ENCODE measurements around the gene PHGDH. TPM values are rescaled to one million over a fixed set of nuclear protein-coding genes. Genes with fewer than 3 reads are reported as not detected.
"Not testable (repeated sequence)": the region's sequence is repeated elsewhere in the genome, so short reads cannot be mapped to it uniquely, and the experiment has no call there.

Gene PHGDH
- total RNA-seq, 1 donor from 2014 or later, result 452 TPM

DNA sequence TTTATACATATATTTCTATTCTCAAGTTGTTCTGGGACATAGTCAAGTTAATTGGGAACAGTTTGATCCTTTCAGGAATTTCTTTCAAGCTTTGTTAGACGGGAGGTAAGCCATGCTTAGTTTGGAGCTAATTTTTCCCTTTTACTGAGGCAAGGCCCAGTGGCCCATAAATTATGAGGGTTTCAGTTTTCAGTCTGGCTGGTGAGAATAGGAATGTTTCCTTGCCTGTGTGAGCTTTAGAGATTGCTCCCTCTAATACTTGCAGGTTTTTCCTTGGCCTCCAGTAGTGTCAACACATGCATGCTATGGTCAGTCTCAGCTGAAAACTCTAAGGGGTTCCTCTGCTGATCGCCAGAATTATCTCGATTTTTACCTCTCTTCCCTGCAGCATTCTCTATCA lies 14.1 kb upstream of the PHGDH start:
- Mint-ChIP-seq H3K27ac (no peak overlapping the region), H3K4me3 (ENCODE audit: low read depth) (no peak overlapping the region), H3K27me3 (no peaks in the 10 kb centered on the region), H3K36me3 (ENCODE audit: insufficient read depth) (peaks cover 4% of the 10 kb centered on the region), H3K4me1 (ENCODE audit: low read depth) (no peaks in the 10 kb centered on the region), H3K9me3 (ENCODE audit: low read depth) (peaks cover 21% of the 10 kb centered on the region)
- TF ChIP-seq, protein P1, sequence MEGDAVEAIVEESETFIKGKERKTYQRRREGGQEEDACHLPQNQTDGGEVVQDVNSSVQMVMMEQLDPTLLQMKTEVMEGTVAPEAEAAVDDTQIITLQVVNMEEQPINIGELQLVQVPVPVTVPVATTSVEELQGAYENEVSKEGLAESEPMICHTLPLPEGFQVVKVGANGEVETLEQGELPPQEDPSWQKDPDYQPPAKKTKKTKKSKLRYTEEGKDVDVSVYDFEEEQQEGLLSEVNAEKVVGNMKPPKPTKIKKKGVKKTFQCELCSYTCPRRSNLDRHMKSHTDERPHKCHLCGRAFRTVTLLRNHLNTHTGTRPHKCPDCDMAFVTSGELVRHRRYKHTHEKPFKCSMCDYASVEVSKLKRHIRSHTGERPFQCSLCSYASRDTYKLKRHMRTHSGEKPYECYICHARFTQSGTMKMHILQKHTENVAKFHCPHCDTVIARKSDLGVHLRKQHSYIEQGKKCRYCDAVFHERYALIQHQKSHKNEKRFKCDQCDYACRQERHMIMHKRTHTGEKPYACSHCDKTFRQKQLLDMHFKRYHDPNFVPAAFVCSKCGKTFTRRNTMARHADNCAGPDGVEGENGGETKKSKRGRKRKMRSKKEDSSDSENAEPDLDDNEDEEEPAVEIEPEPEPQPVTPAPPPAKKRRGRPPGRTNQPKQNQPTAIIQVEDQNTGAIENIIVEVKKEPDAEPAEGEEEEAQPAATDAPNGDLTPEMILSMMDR (IDR thresholded peaks at IDR 0.05; ENCODE audit: unreplicated experiment), result no peak
- no peak for DNase-seq (ENCODE audit: low spot score, unreplicated experiment)

GRCh38 chr1:119700326-119700725 lies 11.4 kb upstream of the PHGDH start:
- H3K27ac Mint-ChIP-seq, result no peak overlapping the region
- H3K4me1 Mint-ChIP-seq (ENCODE audit: low read depth), result no peaks in the 10 kb centered on the region
- peaks cover 25% of the 10 kb centered on the region for H3K9me3 Mint-ChIP-seq (ENCODE audit: low read depth)
- TF ChIP-seq, protein P1 (IDR thresholded peaks at IDR 0.05; ENCODE audit: unreplicated experiment), result no peak
- no peak for DNase-seq (ENCODE audit: low spot score, unreplicated experiment)
- H3K27me3 Mint-ChIP-seq, result no peaks in the 10 kb centered on the region
- peaks cover 4% of the 10 kb centered on the region for H3K36me3 Mint-ChIP-seq (ENCODE audit: insufficient read depth)
- H3K4me3 Mint-ChIP-seq (ENCODE audit: low read depth), result no peak overlapping the region

- no peak overlapping the region for H3K4me3 Mint-ChIP-seq (ENCODE audit: low read depth)
- peaks cover 4% of the 10 kb centered on the region for H3K36me3 Mint-ChIP-seq (ENCODE audit: insufficient read depth)
- H3K9me3 Mint-ChIP-seq (ENCODE audit: low read depth), result peaks cover 28% of the 10 kb centered on the region
- DNase-seq (ENCODE audit: low spot score, unreplicated experiment), result no peak
- no peaks in the 10 kb centered on the region for H3K27me3 Mint-ChIP-seq
- TF ChIP-seq, protein P1 (IDR thresholded peaks at IDR 0.05; ENCODE audit: unreplicated experiment), result no peak
- H3K27ac Mint-ChIP-seq, result no peak overlapping the region
- H3K4me1 Mint-ChIP-seq (ENCODE audit: low read depth), result no peaks in the 10 kb centered on the region
These were observed 10.1 kb upstream of the PHGDH start for GRCh38 chr1:119701659-119702058.

GRCh38 chr1:119702384-119702783 lies 9.3 kb upstream of the PHGDH start:
- TF ChIP-seq, protein P1 (IDR thresholded peaks at IDR 0.05; ENCODE audit: unreplicated experiment), result no peak
- DNase-seq (ENCODE audit: low spot score, unreplicated experiment), result no peak
- H3K27me3 Mint-ChIP-seq, result no peaks in the 10 kb centered on the region
- peaks cover 28% of the 10 kb centered on the region for H3K9me3 Mint-ChIP-seq (ENCODE audit: low read depth)
- no peak overlapping the region for H3K27ac Mint-ChIP-seq
- no peak overlapping the region for H3K4me3 Mint-ChIP-seq (ENCODE audit: low read depth)
- H3K36me3 Mint-ChIP-seq (ENCODE audit: insufficient read depth), result peaks cover 4% of the 10 kb centered on the region
- no peaks in the 10 kb centered on the region for H3K4me1 Mint-ChIP-seq (ENCODE audit: low read depth)

- Mint-ChIP-seq H3K4me3 (ENCODE audit: low read depth) (no peak overlapping the region), H3K27me3 (no peaks in the 10 kb centered on the region), H3K36me3 (ENCODE audit: insufficient read depth) (peaks cover 4% of the 10 kb centered on the region), H3K9me3 (ENCODE audit: low read depth) (peaks cover 28% of the 10 kb centered on the region), H3K27ac (no peak overlapping the region), H3K4me1 (ENCODE audit: low read depth) (no peaks in the 10 kb centered on the region)
- DNase-seq (ENCODE audit: low spot score, unreplicated experiment), result no peak
- TF ChIP-seq, protein P1 (IDR thresholded peaks at IDR 0.05; ENCODE audit: unreplicated experiment), result no peak
These were observed 7.9 kb upstream of the PHGDH start for GRCh38 chr1:119703666-119704450.

DNA sequence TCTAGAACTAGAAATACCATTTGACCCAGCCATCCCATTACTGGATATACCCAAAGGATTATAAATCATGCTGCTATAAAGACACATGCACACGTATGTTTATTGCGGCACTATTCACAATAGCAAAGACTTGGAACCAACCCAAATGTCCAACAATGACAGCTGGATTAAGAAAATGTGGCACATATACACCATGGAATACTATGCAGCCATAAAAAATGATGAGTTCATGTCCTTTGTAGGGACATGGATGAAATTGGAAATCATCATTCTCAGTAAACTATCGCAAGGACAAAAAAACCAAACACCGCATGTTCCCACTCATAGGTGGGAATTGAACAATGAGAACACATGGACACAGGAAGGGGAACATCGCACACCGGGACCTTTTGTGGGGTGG lies 5.1 kb upstream of the PHGDH start:
- not testable (repeated sequence) for H3K27me3 Mint-ChIP-seq; H3K4me1 Mint-ChIP-seq (ENCODE audit: low read depth); H3K27ac Mint-ChIP-seq; DNase-seq (ENCODE audit: low spot score, unreplicated experiment); H3K36me3 Mint-ChIP-seq (ENCODE audit: insufficient read depth); H3K4me3 Mint-ChIP-seq (ENCODE audit: low read depth)
- H3K9me3 Mint-ChIP-seq (ENCODE audit: low read depth), result peaks cover 20% of the 10 kb centered on the region

DNA sequence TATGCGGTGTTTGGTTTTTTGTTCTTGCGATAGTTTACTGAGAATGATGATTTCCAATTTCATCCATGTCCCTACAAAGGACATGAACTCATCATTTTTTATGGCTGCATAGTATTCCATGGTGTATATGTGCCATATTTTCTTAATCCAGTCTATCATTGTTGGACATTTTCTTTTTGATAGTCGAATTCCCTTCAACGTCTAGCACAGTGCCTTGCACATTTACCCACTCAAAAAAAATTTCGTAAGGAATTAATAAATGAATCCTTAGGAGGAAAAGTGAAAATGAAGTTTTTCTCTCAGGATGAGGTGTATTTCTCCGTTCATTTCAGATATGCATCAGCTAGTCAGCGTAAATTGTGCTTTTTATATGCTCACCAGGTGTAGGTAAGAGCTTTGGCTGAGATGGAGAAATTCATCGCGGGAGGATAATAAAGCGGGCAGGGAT lies 354 bp upstream of the PHGDH start:
- H3K36me3 Mint-ChIP-seq (ENCODE audit: insufficient read depth); H3K27me3 Mint-ChIP-seq; H3K9me3 Mint-ChIP-seq (ENCODE audit: low read depth); DNase-seq (ENCODE audit: low spot score, unreplicated experiment): not testable (repeated sequence)
- Mint-ChIP-seq H3K4me1 (ENCODE audit: low read depth) (peaks cover 34% of the 10 kb centered on the region), H3K4me3 (ENCODE audit: low read depth) (peak overlapping the region; percentile 97), H3K27ac (peak overlapping the region; percentile 96)

Data from progenitor cell of endocrine pancreas (in vitro differentiated cells).